Cardiac muscle cell (in vitro differentiated cells and primary cell): ENCODE measurements around the gene CFAP77. TPM values are rescaled to one million over a fixed set of nuclear protein-coding genes. Genes with fewer than 3 reads are reported as not detected.

Source experiments
- DNase-seq, 2 donors: peaks; one replicate each; pipeline versions ENCODE4 v3.0.0 to v3.0.0-alpha.2; 2010 to 2017; ENCODE audit warnings: low read depth in 1 of 2, low spot score in 1 of 2
- H3K27ac ChIP-seq: fragments of 200-600 bp; sonication (generic); 2 replicates; pipeline ENCODE4 v1.5.1; 2016
- H3K27me3 ChIP-seq: fragments of 200-600 bp; sonication (generic); 2 replicates; pipeline ENCODE4 v1.6.0; 2016; ENCODE audit warnings: control low read depth
- H3K36me3 ChIP-seq: fragments of 200-600 bp; sonication (generic); 2 replicates; pipeline ENCODE4 v1.5.1; 2016; ENCODE audit warnings: control low read depth
- H3K4me1 ChIP-seq: fragments of 200-600 bp; sonication (generic); 2 replicates; pipeline ENCODE4 v1.8.1; 2017; ENCODE audit warnings: low read depth, mild to moderate bottlenecking, mixed run types
- H3K4me3 ChIP-seq: fragments of 200-600 bp; sonication (generic); 2 replicates; pipeline ENCODE4 v1.5.1; 2016; ENCODE audit warnings: mild to moderate bottlenecking
- H3K9me3 ChIP-seq: fragments of 200-600 bp; sonication (generic); 2 replicates; pipeline ENCODE4 v1.5.1; 2017; ENCODE audit warnings: low read depth, mild to moderate bottlenecking, control low read depth
- CTCF ChIP-seq: IDR thresholded peaks from 2 replicates; pipeline ENCODE4 v1.5.1; 2012; ENCODE audit warnings: low read depth, mild to moderate bottlenecking, low read length
- polyA plus RNA-seq: library from polyadenylated mRNA; unstranded; fragments of >200 nt; fragmentation: Nextera tagmentation; extraction: Ambion mirVana; gene quantifications from 2 replicates; pipeline ENCODE4 v1.2.1, GENCODE V29; 2016
- total RNA-seq: library from RNA; depleted of rRNA; stranded (reverse); fragments of >200 nt; gene quantifications from 2 replicates; pipeline ENCODE4 v1.2.3, GENCODE V29; 2016

Gene CFAP77
- total and polyA plus RNA-seq, 2 experiments from 2014 or later: 0.46 to 1.5 TPM

GRCh38 chr9:132589148-132590036 lies 179.4 kb downstream of the CFAP77 start:
- Histone ChIP-seq H3K4me3 (no peak overlapping the region), H3K27ac (no peak overlapping the region), H3K9me3 (no peaks in the 10 kb centered on the region), H3K27me3 (peaks cover 96% of the 10 kb centered on the region), H3K36me3 (peaks cover 4% of the 10 kb centered on the region), H3K4me1 (no peaks in the 10 kb centered on the region)
- no peak for TF ChIP-seq CTCF
- DNase-seq: no peak

GRCh38 chr9:132590037-132590317 lies 180.0 kb downstream of the CFAP77 start:
- no peak for TF ChIP-seq CTCF
- Histone ChIP-seq H3K9me3 (no peaks in the 10 kb centered on the region), H3K4me3 (no peak overlapping the region), H3K4me1 (no peaks in the 10 kb centered on the region), H3K36me3 (peaks cover 5% of the 10 kb centered on the region), H3K27me3 (peaks cover 94% of the 10 kb centered on the region), H3K27ac (no peak overlapping the region)
- no peak for DNase-seq

GRCh38 chr9:132590318-132591182 lies 180.5 kb downstream of the CFAP77 start:
- no peak for TF ChIP-seq CTCF
- Histone ChIP-seq H3K4me1 (no peaks in the 10 kb centered on the region), H3K9me3 (no peaks in the 10 kb centered on the region), H3K27ac (no peak overlapping the region), H3K4me3 (no peak overlapping the region), H3K27me3 (peaks cover 89% of the 10 kb centered on the region), H3K36me3 (peaks cover 5% of the 10 kb centered on the region)
- no peak for DNase-seq

GRCh38 chr9:132591244-132591643 lies 181.2 kb downstream of the CFAP77 start:
- no peak for DNase-seq
- Histone ChIP-seq H3K9me3 (no peaks in the 10 kb centered on the region), H3K36me3 (peaks cover 5% of the 10 kb centered on the region), H3K27me3 (peaks cover 88% of the 10 kb centered on the region), H3K27ac (no peak overlapping the region), H3K4me1 (no peaks in the 10 kb centered on the region), H3K4me3 (no peak overlapping the region)
- TF ChIP-seq CTCF: no peak

- no peak for DNase-seq
- H3K9me3 ChIP-seq: no peaks in the 10 kb centered on the region
- TF ChIP-seq CTCF: no peak
- peaks cover 5% of the 10 kb centered on the region for H3K36me3 ChIP-seq
- H3K27ac ChIP-seq: no peak overlapping the region
- H3K4me3 ChIP-seq: no peak overlapping the region
- H3K4me1 ChIP-seq: no peaks in the 10 kb centered on the region
- peaks cover 83% of the 10 kb centered on the region for H3K27me3 ChIP-seq
Measured at GRCh38 chr9:132591751-132592314, 181.8 kb downstream of the CFAP77 start.
